ENCODE measurements around the gene MLF2.

The MLF2 gene

DNA sequence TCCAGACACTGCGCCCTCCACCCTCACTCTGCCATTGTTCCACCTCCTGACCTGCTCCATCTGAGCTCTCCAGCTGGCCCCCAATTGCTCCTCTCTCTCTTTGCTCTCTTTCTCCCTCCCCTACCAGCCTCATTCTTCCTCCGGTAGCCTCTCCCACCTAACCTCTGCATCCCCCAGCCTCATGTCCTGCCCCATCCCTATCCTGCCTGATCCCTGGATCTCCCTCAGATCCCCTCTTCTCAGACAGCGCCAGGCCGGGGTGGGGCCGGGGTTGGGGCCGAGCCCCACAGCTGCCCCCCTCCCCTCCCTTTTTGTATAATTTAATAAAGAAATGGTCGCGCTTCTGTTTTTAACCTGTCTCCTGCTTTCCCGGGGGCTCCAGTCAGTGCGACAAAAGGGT, 17.7 kb upstream of the MLF2 start:
- Histone ChIP-seq H3K27me3 (replicated peaks; ENCODE audit: insufficient read depth, low read length) (peaks cover 3% of the 10 kb centered on the region), H3K27ac (ENCODE audit: low read length) (no peak overlapping the region), H3K9me3 (replicated peaks; ENCODE audit: insufficient read depth, low read length) (no peaks in the 10 kb centered on the region), H3K9ac (ENCODE audit: low read length) (no peak overlapping the region), H3K4me1 (ENCODE audit: low read length) (peaks cover 4% of the 10 kb centered on the region; the same call in 1 of the 2 replicates), H3K79me2 (ENCODE audit: low read length) (no peaks in the 10 kb centered on the region), H4K20me1 (ENCODE audit: insufficient read depth, low read length) (no peaks in the 10 kb centered on the region), H3K4me3 (ENCODE audit: low read length) (no peak overlapping the region), H3K36me3 (replicated peaks; ENCODE audit: insufficient read depth, low read length) (no peaks in the 10 kb centered on the region), H3K9me2 (replicated peaks; ENCODE audit: insufficient read depth, low read length) (no peaks in the 10 kb centered on the region), H2AFZ (ENCODE audit: low read length) (no peak overlapping the region), H3F3A (ENCODE audit: insufficient read depth, low read length) (peaks cover 5% of the 10 kb centered on the region; the same call in 1 of the 2 replicates), H3K4me2 (ENCODE audit: low read depth, low read length) (no peak overlapping the region)
- DNase-seq: no peak
- TF ChIP-seq EZH2phosphoT487 (IDR thresholded peaks at IDR 0.05; ENCODE audit: low read length): no peak
- TF ChIP-seq, protein P1, sequence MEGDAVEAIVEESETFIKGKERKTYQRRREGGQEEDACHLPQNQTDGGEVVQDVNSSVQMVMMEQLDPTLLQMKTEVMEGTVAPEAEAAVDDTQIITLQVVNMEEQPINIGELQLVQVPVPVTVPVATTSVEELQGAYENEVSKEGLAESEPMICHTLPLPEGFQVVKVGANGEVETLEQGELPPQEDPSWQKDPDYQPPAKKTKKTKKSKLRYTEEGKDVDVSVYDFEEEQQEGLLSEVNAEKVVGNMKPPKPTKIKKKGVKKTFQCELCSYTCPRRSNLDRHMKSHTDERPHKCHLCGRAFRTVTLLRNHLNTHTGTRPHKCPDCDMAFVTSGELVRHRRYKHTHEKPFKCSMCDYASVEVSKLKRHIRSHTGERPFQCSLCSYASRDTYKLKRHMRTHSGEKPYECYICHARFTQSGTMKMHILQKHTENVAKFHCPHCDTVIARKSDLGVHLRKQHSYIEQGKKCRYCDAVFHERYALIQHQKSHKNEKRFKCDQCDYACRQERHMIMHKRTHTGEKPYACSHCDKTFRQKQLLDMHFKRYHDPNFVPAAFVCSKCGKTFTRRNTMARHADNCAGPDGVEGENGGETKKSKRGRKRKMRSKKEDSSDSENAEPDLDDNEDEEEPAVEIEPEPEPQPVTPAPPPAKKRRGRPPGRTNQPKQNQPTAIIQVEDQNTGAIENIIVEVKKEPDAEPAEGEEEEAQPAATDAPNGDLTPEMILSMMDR (IDR thresholded peaks at IDR 0.05; ENCODE audit: low read length): no peak
- TF ChIP-seq EZH2 (optimal IDR thresholded peaks at IDR 0.05; ENCODE audit: low read depth, low read length): no peak

GRCh38 chr12:6770094-6770493, 17.2 kb upstream of the MLF2 start:
- Histone ChIP-seq H3K36me3 (replicated peaks; ENCODE audit: insufficient read depth, low read length) (no peaks in the 10 kb centered on the region), H3K27ac (ENCODE audit: low read length) (no peak overlapping the region), H3K79me2 (ENCODE audit: low read length) (no peaks in the 10 kb centered on the region), H3K9ac (ENCODE audit: low read length) (no peak overlapping the region), H3K4me1 (ENCODE audit: low read length) (peaks cover 2% of the 10 kb centered on the region), H3K4me3 (ENCODE audit: low read length) (no peak overlapping the region), H3K4me2 (ENCODE audit: low read depth, low read length) (no peak overlapping the region), H3K27me3 (replicated peaks; ENCODE audit: insufficient read depth, low read length) (peaks cover 8% of the 10 kb centered on the region), H3K9me3 (replicated peaks; ENCODE audit: insufficient read depth, low read length) (no peaks in the 10 kb centered on the region), H3F3A (ENCODE audit: insufficient read depth, low read length) (peaks cover 10% of the 10 kb centered on the region; the same call in 1 of the 2 replicates), H2AFZ (ENCODE audit: low read length) (no peak overlapping the region), H3K9me2 (replicated peaks; ENCODE audit: insufficient read depth, low read length) (no peaks in the 10 kb centered on the region), H4K20me1 (ENCODE audit: insufficient read depth, low read length) (no peaks in the 10 kb centered on the region)
- no peak for DNase-seq
- TF ChIP-seq, protein P1 (IDR thresholded peaks at IDR 0.05; ENCODE audit: low read length): no peak
- TF ChIP-seq EZH2 (optimal IDR thresholded peaks at IDR 0.05; ENCODE audit: low read depth, low read length): no peak
- TF ChIP-seq EZH2phosphoT487 (IDR thresholded peaks at IDR 0.05; ENCODE audit: low read length): no peak

DNA sequence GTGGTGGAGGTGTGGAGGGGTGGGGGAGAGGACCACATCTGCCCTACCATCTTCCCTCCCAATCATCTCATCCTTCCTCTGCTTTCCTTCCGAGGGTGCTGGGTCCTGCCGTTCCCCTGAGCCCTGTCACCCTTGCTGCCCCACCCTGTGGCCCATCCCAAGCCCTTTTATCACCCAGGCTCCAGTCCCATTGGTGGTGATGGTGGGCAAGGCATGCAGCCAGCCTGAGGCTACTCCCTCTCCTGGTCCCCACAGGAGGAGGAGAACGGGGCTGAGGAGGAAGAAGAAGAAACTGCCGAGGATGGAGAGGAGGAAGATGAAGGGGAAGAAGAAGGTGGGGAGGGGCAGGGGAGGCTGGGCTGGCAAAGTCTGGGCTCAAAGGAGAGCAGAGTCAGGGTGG, 16.7 kb upstream of the MLF2 start:
- DNase-seq: no peak
- no peak overlapping the region for H3K4me3 ChIP-seq (ENCODE audit: low read length)
- H3K27me3 ChIP-seq (replicated peaks; ENCODE audit: insufficient read depth, low read length): peaks cover 12% of the 10 kb centered on the region
- H3K4me2 ChIP-seq (ENCODE audit: low read depth, low read length): no peak overlapping the region
- no peak overlapping the region for H3K27ac ChIP-seq (ENCODE audit: low read length)
- H3K9me2 ChIP-seq (replicated peaks; ENCODE audit: insufficient read depth, low read length): no peaks in the 10 kb centered on the region
- no peak overlapping the region for H2AFZ ChIP-seq (ENCODE audit: low read length)
- TF ChIP-seq, protein P1 (IDR thresholded peaks at IDR 0.05; ENCODE audit: low read length): no peak
- no peaks in the 10 kb centered on the region for H3K9me3 ChIP-seq (replicated peaks; ENCODE audit: insufficient read depth, low read length)
- H4K20me1 ChIP-seq (ENCODE audit: insufficient read depth, low read length): no peaks in the 10 kb centered on the region
- no peaks in the 10 kb centered on the region for H3K36me3 ChIP-seq (replicated peaks; ENCODE audit: insufficient read depth, low read length)
- H3K4me1 ChIP-seq (ENCODE audit: low read length): peaks cover 6% of the 10 kb centered on the region
- H3K79me2 ChIP-seq (ENCODE audit: low read length): no peaks in the 10 kb centered on the region
- no peak overlapping the region for H3K9ac ChIP-seq (ENCODE audit: low read length)
- H3F3A ChIP-seq (ENCODE audit: insufficient read depth, low read length): peaks cover 14% of the 10 kb centered on the region; the same call in 1 of the 2 replicates
